ENCODE results near the gene TOP2B.

TOP2B gene

GRCh38 chr3:25677121-25677520, 12.4 kb upstream of the TOP2B start:
- Histone ChIP-seq H4K20me1 (ENCODE audit: insufficient read depth, low read length) (no peaks in the 10 kb centered on the region), H3K4me2 (ENCODE audit: low read length) (no peak overlapping the region), H3K36me3 (ENCODE audit: insufficient read depth, low read length) (no peaks in the 10 kb centered on the region), H3K79me2 (ENCODE audit: insufficient read depth, low read length) (no peaks in the 10 kb centered on the region), H3F3A (ENCODE audit: insufficient read depth, low read length) (no peaks in the 10 kb centered on the region), H2AFZ (ENCODE audit: low read length) (no peak overlapping the region), H3K9me3 (ENCODE audit: low read length) (peaks cover 5% of the 10 kb centered on the region; the same call in 1 of the 2 replicates), H3K9me2 (ENCODE audit: low read depth, low read length) (no peaks in the 10 kb centered on the region), H3K9ac (ENCODE audit: low read length) (no peak overlapping the region), H3K4me3 (ENCODE audit: low read depth, low read length, poor library complexity, severe bottlenecking) (no peak overlapping the region), H3K4me1 (ENCODE audit: insufficient read depth, low read length, severe bottlenecking) (no peaks in the 10 kb centered on the region), H3K27me3 (ENCODE audit: insufficient read depth, low read length) (no peaks in the 10 kb centered on the region), H3K27ac (ENCODE audit: low read depth, low read length, poor library complexity, severe bottlenecking) (no peak overlapping the region)
- TF ChIP-seq EZH2 (IDR thresholded peaks at IDR 0.05; ENCODE audit: borderline replicate concordance, low read length) = no peak
- TF ChIP-seq CTCF (IDR thresholded peaks at IDR 0.05; ENCODE audit: low read length) = no peak

GRCh38 chr3:25674670-25675069, 10.0 kb upstream of the TOP2B start:
- no peaks in the 10 kb centered on the region for H3K27me3 ChIP-seq (ENCODE audit: insufficient read depth, low read length)

GRCh38 chr3:25673738-25674298, 9.1 kb upstream of the TOP2B start:
- Histone ChIP-seq H3K36me3 (ENCODE audit: insufficient read depth, low read length) (no peaks in the 10 kb centered on the region), H3K9me3 (ENCODE audit: low read length) (peaks cover 5% of the 10 kb centered on the region; the same call in 1 of the 2 replicates), H3K4me1 (ENCODE audit: insufficient read depth, low read length, severe bottlenecking) (no peaks in the 10 kb centered on the region), H3K4me3 (ENCODE audit: low read depth, low read length, poor library complexity, severe bottlenecking) (no peak overlapping the region), H3K9ac (ENCODE audit: low read length) (no peak overlapping the region), H3K4me2 (ENCODE audit: low read length) (no peak overlapping the region), H3K9me2 (ENCODE audit: low read depth, low read length) (no peaks in the 10 kb centered on the region), H2AFZ (ENCODE audit: low read length) (no peak overlapping the region), H4K20me1 (ENCODE audit: insufficient read depth, low read length) (no peaks in the 10 kb centered on the region), H3K27me3 (ENCODE audit: insufficient read depth, low read length) (no peaks in the 10 kb centered on the region), H3F3A (ENCODE audit: insufficient read depth, low read length) (no peaks in the 10 kb centered on the region), H3K79me2 (ENCODE audit: insufficient read depth, low read length) (no peaks in the 10 kb centered on the region), H3K27ac (ENCODE audit: low read depth, low read length, poor library complexity, severe bottlenecking) (no peak overlapping the region)
- TF ChIP-seq EZH2 (IDR thresholded peaks at IDR 0.05; ENCODE audit: borderline replicate concordance, low read length) (no peak), CTCF (IDR thresholded peaks at IDR 0.05; ENCODE audit: low read length) (no peak)

More at GRCh38 chr3:25674670-25675069, 10.0 kb upstream of the TOP2B start:
- H3K4me2 ChIP-seq (ENCODE audit: low read length) = no peak overlapping the region
- H3K9ac ChIP-seq (ENCODE audit: low read length) = no peak overlapping the region
- no peak overlapping the region for H3K27ac ChIP-seq (ENCODE audit: low read depth, low read length, poor library complexity, severe bottlenecking)
- H3K9me3 ChIP-seq (ENCODE audit: low read length) = peaks cover 5% of the 10 kb centered on the region; the same call in 1 of the 2 replicates
- no peaks in the 10 kb centered on the region for H4K20me1 ChIP-seq (ENCODE audit: insufficient read depth, low read length)
- no peaks in the 10 kb centered on the region for H3K4me1 ChIP-seq (ENCODE audit: insufficient read depth, low read length, severe bottlenecking)
- H3K9me2 ChIP-seq (ENCODE audit: low read depth, low read length) = no peaks in the 10 kb centered on the region
- no peak overlapping the region for H3K4me3 ChIP-seq (ENCODE audit: low read depth, low read length, poor library complexity, severe bottlenecking)
- H3F3A ChIP-seq (ENCODE audit: insufficient read depth, low read length) = no peaks in the 10 kb centered on the region
- H2AFZ ChIP-seq (ENCODE audit: low read length) = no peak overlapping the region
- no peaks in the 10 kb centered on the region for H3K36me3 ChIP-seq (ENCODE audit: insufficient read depth, low read length)
- H3K79me2 ChIP-seq (ENCODE audit: insufficient read depth, low read length) = no peaks in the 10 kb centered on the region
- no peak for TF ChIP-seq EZH2 (IDR thresholded peaks at IDR 0.05; ENCODE audit: borderline replicate concordance, low read length)
- TF ChIP-seq CTCF (IDR thresholded peaks at IDR 0.05; ENCODE audit: low read length) = no peak
